Fibroblast of villous mesenchyme (primary cell): ENCODE data around the gene LRRIQ4. TPM values are rescaled to one million over a fixed set of nuclear protein-coding genes. Genes with fewer than 3 reads are reported as not detected.

ENCODE experiments used
- DNase-seq: peaks from one replicate; pipeline ENCODE4 v3.0.0-alpha.2; 2010; ENCODE audit warnings: low read depth
- H3K4me3 ChIP-seq: 2 replicates; pipeline ENCODE4 v1.5.1; 2011; ENCODE audit warnings: low read depth, mild to moderate bottlenecking, low read length
- total RNA-seq: library from RNA; depleted of rRNA; stranded (reverse); fragments of >200 nt; gene quantifications from 2 replicates; pipeline ENCODE4 v1.2.3, GENCODE V29; 2012
- TF ChIP-seq, protein P1 (sequence below): IDR thresholded peaks from 2 replicates; pipeline ENCODE4 v1.5.1; 2012; ENCODE audit warnings: low read depth, mild to moderate bottlenecking, low read length; ENCODE audit not compliant: insufficient read depth

LRRIQ4 gene
- total RNA-seq, 1 donor, result not detected

DNA sequence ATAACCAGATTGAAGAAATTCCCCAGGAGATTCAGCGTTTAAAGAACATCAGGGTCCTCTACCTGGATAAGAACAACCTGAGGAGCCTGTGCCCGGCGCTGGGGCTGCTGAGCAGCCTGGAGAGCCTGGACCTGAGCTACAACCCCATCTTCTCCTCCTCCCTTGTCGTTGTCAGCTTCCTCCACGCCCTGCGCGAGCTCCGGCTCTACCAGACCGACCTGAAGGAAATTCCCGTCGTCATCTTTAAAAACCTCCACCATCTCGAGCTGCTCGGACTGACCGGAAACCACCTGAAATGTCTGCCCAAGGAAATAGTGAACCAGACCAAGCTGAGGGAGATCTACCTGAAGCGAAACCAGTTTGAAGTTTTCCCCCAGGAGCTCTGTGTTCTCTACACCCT is 9.4 kb downstream of the LRRIQ4 start:
- no peak for DNase-seq
- TF ChIP-seq, protein P1, sequence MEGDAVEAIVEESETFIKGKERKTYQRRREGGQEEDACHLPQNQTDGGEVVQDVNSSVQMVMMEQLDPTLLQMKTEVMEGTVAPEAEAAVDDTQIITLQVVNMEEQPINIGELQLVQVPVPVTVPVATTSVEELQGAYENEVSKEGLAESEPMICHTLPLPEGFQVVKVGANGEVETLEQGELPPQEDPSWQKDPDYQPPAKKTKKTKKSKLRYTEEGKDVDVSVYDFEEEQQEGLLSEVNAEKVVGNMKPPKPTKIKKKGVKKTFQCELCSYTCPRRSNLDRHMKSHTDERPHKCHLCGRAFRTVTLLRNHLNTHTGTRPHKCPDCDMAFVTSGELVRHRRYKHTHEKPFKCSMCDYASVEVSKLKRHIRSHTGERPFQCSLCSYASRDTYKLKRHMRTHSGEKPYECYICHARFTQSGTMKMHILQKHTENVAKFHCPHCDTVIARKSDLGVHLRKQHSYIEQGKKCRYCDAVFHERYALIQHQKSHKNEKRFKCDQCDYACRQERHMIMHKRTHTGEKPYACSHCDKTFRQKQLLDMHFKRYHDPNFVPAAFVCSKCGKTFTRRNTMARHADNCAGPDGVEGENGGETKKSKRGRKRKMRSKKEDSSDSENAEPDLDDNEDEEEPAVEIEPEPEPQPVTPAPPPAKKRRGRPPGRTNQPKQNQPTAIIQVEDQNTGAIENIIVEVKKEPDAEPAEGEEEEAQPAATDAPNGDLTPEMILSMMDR, result no peak
- H3K4me3 ChIP-seq, result no peak overlapping the region

DNA sequence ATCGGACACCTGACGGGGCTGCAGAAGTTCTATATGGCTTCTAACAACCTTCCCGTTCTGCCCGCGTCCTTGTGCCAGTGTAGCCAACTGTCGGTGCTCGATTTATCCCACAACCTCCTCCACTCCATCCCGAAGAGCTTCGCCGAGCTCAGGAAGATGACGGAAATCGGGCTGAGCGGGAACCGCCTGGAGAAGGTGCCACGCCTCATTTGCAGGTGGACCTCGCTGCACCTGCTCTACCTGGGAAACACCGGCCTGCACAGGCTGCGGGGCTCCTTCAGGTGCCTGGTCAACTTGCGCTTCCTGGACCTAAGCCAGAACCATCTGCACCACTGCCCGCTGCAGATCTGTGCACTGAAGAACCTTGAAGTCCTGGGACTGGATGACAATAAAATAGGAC is 9.9 kb downstream of the LRRIQ4 start:
- TF ChIP-seq, protein P1, result no peak

DNA sequence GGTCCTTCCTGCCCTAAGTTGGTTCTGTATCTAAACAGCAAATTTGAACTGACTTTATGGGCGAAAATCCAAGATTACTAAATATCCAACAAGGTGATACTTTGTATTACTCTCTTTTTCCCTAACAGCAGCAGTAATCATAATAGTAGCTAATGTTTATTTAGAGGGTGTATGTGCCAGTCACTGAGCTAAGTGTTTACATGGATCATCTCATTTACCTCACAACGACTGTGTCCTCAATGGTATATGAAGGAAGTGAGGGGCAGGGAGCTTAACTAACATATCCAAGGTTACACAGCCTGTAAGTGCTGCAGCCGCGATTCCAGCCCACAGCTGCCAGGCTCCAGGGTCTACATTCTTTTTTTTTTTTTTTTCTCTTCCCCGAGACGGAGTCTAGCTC is 10.3 kb downstream of the LRRIQ4 start:
- no peak for DNase-seq
- TF ChIP-seq, protein P1, result no peak
- no peak overlapping the region for H3K4me3 ChIP-seq

More for the DNA sequence above, 9.9 kb downstream of the LRRIQ4 start:
- no peak overlapping the region for H3K4me3 ChIP-seq
- DNase-seq, result no peak

DNA sequence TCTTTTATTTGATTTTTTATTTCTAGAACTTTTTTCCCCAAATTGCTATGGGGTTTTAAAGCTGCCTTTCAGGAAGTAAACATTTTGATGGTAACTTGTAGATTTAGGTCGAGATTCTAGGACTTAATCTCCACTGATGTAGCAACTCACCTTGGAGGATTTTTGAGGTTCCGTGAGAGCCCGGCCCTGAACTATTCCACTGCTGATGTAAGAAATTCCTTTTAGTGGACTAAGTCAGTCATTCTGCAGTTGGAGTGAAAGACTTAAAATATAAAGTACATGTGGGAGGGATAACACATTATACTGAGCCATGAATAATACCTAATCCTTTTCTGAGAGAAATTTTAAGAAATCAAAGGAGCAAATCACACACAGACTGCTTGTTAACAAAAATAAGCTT is 12.6 kb downstream of the LRRIQ4 start:
- TF ChIP-seq, protein P1, result no peak
- no peak overlapping the region for H3K4me3 ChIP-seq
- DNase-seq, result no peak

DNA sequence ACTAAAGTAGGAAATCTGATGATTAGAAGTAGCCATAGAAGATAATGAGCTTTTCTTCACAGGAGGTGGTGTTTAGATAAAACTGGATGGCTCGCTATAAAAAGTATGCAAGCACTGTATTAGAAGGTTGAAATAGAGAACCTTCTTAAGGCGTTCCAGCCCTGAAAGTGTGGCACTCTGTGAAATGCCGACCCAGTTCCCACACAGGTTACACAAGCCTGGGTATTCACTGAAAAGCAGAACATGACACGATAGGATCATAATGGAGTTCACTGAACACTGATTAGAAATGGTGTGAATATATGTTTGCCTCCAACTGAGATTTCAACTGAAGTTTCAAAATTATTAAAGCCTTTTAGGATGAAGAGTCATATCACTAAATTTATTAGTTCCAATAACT is 15.0 kb downstream of the LRRIQ4 start:
- TF ChIP-seq, protein P1, result no peak
- no peak for DNase-seq
- H3K4me3 ChIP-seq, result no peak overlapping the region

DNA sequence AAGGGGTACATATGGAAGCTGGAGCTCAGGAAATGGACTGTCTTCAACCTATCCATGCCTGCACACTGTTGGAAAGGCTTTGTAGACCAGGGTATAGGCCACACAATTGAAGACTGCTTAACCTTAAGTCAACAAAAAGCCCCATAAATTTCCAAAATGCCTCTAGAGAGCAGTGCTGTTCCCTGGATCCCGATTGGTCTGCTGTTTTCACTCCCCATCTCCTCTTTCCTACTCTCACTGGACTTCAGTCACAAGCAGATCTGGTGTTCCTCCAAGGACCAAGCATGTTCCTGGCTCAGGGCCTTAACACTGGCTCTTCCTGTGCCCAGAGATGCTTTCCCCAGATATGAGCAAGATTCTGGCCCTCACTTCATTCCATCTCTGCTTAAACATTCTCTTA is 22.9 kb downstream of the LRRIQ4 start:
- DNase-seq, result no peak
- H3K4me3 ChIP-seq, result no peak overlapping the region
- TF ChIP-seq, protein P1, result no peak
